PC-9 (cell line): ENCODE data around the gene ABHD16A. TPM values are rescaled to one million over a fixed set of nuclear protein-coding genes. Genes with fewer than 3 reads are reported as not detected.
A peak's percentile ranks its signal among the peaks of the same experiment; 100 is the strongest.

ENCODE experiments used
- BruUV-seq: library from RNA; stranded (reverse); fragments of 400-500 nt; replicated peaks from 2 replicates; lab custom pipeline; 2021; lab: Mats Ljungman, UMichigan
- CTCF ChIA-PET: fragments of 300-600 bp; sonication (Branson Sonifier 250); formaldehyde crosslinking; loops from one replicate; lab custom pipeline; 2022; ENCODE audit warnings: antibody characterized with exemption; lab: Charles Lee
- POLR2A ChIA-PET: fragments of 300-600 bp; sonication (Branson Sonifier 250); formaldehyde crosslinking; loops from one replicate; lab custom pipeline; 2022; ENCODE audit warnings: antibody characterized with exemption; ENCODE audit not compliant: unreplicated experiment; lab: Charles Lee
- DNase-seq, 2 experiments: peaks; one replicate each; pipeline versions ENCODE4 v3.0.0 to v3.0.0-alpha.2; 2015 to 2022; ENCODE audit warnings: mixed read lengths in 1 of 2
- H2AFZ ChIP-seq: fragments of 200-600 bp; sonication (generic); 2 replicates; pipeline ENCODE4 v1.8.1; 2017; ENCODE audit warnings: antibody characterized with exemption
- H3F3A ChIP-seq: fragments of 200-600 bp; sonication (generic); 2 replicates; pipeline ENCODE4 v1.8.1; 2017; ENCODE audit warnings: antibody characterized with exemption, mild to moderate bottlenecking, low read depth; ENCODE audit not compliant: insufficient read depth
- H3K27ac ChIP-seq: fragments of 200-600 bp; sonication (generic); 2 replicates; pipeline ENCODE4 v1.6.1; 2016; ENCODE audit warnings: mixed run types
- H3K27me3 ChIP-seq: fragments of 200-600 bp; sonication (generic); 2 replicates; pipeline ENCODE4 v1.6.1; 2016; ENCODE audit warnings: low read depth, mixed run types; ENCODE audit not compliant: insufficient read depth
- H3K36me3 ChIP-seq: fragments of 200-600 bp; sonication (generic); 2 replicates; pipeline ENCODE4 v1.6.1; 2016; ENCODE audit warnings: low read depth, mixed run types
- H3K4me1 ChIP-seq: fragments of 200-600 bp; sonication (generic); replicated peaks from 2 replicates; pipeline ENCODE4 v1.6.1; 2016; ENCODE audit warnings: mixed run types; ENCODE audit not compliant: insufficient read depth
- H3K4me2 ChIP-seq: fragments of 200-600 bp; sonication (generic); 2 replicates; pipeline ENCODE4 v1.6.1; 2017; ENCODE audit warnings: mixed run types
- H3K4me3 ChIP-seq: fragments of 200-600 bp; sonication (generic); 2 replicates; pipeline ENCODE4 v1.6.1; 2016; ENCODE audit warnings: mixed run types
- H3K79me2 ChIP-seq: fragments of 200-600 bp; sonication (generic); 2 replicates; pipeline ENCODE4 v1.6.1; 2017; ENCODE audit warnings: low read depth, mixed run types
- H3K9me2 ChIP-seq: fragments of 200-600 bp; sonication (generic); 2 replicates; pipeline ENCODE4 v1.8.1; 2017; ENCODE audit warnings: mild to moderate bottlenecking; ENCODE audit not compliant: insufficient read depth
- H3K9me3 ChIP-seq: fragments of 200-600 bp; sonication (generic); 2 replicates; pipeline ENCODE4 v1.8.1; 2016; ENCODE audit warnings: low read depth; ENCODE audit not compliant: insufficient read depth
- H4K20me1 ChIP-seq: fragments of 200-600 bp; sonication (generic); 2 replicates; pipeline ENCODE4 v1.8.1; 2017; ENCODE audit not compliant: insufficient read depth
- EZH2 ChIP-seq: fragments of 200-600 bp; sonication (generic); IDR thresholded peaks from 2 replicates; pipeline ENCODE4 v1.8.0; 2017; ENCODE audit warnings: antibody characterized with exemption, low read depth
- intact Hi-C: fragments of 100-400 bp; cut with micrococcal nuclease; formaldehyde crosslinking; loops from one replicate; pipeline ENCODE4 v1.10.0; 2022; ENCODE audit not compliant: unreplicated experiment
- total RNA-seq: library from RNA; stranded (reverse); gene quantifications from 2 replicates; pipeline ENCODE4 v1.2.3, GENCODE V29; 2021
- TF ChIP-seq, protein P1 (sequence below): fragments of 200-600 bp; sonication (generic); conservative IDR thresholded peaks from 2 replicates; pipeline ENCODE4 v1.6.1; 2017; ENCODE audit warnings: mixed run types, antibody characterized with exemption, mild to moderate bottlenecking, moderate library complexity

ABHD16A gene
- total RNA-seq, 1 experiment from 2014 or later: 35.2 TPM

DNA sequence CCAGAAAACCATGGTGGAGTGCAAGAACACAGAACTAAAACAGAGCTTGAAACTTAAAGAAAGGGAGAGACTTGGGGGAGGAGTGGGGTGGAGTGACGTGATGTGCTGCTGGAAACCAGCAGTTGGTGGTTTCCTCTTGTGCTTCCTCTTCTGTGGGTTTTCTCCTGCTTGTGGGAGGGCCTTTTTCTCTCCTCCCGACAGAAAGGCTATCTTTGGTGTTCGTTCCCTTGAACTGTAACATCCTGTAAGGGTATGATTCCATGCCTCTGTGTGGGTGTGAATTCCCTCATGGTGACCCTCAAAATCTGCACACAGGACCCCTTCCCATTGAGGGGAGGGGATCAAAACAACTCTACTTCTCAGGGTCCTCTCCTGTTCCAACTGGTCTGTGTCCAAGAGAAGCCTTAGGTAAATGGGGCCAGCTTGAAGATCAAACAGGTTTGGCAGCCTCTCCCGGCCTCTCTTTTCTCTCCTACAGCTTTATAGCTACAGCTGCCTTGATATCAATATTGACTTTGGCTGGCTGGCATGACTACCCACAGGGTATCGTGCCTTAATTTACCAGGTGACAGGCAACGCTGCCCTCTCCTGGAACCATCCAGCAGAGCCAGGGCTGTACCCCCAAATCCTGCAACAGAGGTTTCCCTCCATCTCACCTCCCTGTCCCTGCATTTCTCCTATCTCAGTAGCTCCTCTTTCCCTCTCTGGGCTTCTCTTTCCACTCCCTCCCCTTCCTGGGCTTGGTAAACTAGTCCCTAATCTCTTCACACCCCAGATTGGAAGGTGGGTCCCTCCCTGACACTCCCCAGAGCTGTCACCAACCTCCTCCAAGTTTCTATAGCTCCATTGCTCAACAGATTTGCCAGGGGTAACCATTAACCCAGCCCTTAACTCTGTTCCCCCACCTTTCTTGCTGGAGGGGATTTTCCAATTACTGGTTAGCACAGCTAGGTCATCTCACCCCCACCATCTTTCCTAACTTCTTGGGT is 35.2 kb upstream of the ABHD16A start:
- Histone ChIP-seq H4K20me1 (peaks cover 11% of the 10 kb centered on the region; the same call in 1 of the 2 replicates), H3K27ac (peak overlapping the region; percentile 79), H3K9me2 (no peaks in the 10 kb centered on the region), H3K4me3 (peak overlapping the region; percentile 44; the same call in 1 of the 2 replicates), H3K27me3 (no peaks in the 10 kb centered on the region), H2AFZ (peak overlapping the region; percentile 78), H3K79me2 (peaks cover 44% of the 10 kb centered on the region), H3F3A (peaks cover 46% of the 10 kb centered on the region), H3K36me3 (peaks cover 22% of the 10 kb centered on the region), H3K4me1 (peaks cover 44% of the 10 kb centered on the region), H3K4me2 (peak overlapping the region; percentile 83), H3K9me3 (no peaks in the 10 kb centered on the region)
- intact Hi-C loops: loop anchor here (1.0 to 10.0 kb wide), 5 partner anchors 9 to 241 kb away; partner anchors contain the start of genes ABHD16A, ATP6V1G2, DDAH2 and DDX39B
- peak; percentile 65 to 78 for DNase-seq
- ChIA-PET CTCF (interaction anchor here (0.5 to 3.2 kb wide), 7 partner anchors 10 to 55 kb away, joined by 3 to 12 read pairs (median 6); no protein-coding TSS in a partner anchor), POLR2A (interaction anchor here (0.5 to 1.3 kb wide), 13 partner anchors 9 to 1559 kb away, joined by 3 to 11 read pairs (median 4); partner anchors contain the start of genes ABHD16A and LSM2)
- TF ChIP-seq EZH2: no peak
- TF ChIP-seq, protein P1, sequence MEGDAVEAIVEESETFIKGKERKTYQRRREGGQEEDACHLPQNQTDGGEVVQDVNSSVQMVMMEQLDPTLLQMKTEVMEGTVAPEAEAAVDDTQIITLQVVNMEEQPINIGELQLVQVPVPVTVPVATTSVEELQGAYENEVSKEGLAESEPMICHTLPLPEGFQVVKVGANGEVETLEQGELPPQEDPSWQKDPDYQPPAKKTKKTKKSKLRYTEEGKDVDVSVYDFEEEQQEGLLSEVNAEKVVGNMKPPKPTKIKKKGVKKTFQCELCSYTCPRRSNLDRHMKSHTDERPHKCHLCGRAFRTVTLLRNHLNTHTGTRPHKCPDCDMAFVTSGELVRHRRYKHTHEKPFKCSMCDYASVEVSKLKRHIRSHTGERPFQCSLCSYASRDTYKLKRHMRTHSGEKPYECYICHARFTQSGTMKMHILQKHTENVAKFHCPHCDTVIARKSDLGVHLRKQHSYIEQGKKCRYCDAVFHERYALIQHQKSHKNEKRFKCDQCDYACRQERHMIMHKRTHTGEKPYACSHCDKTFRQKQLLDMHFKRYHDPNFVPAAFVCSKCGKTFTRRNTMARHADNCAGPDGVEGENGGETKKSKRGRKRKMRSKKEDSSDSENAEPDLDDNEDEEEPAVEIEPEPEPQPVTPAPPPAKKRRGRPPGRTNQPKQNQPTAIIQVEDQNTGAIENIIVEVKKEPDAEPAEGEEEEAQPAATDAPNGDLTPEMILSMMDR: 0 out of 2 replicates have a peak, but pooled peaks have one; percentile 22
- TSS peak; percentile 12 for BruUV-seq

- H3K4me1 ChIP-seq: peaks cover 44% of the 10 kb centered on the region
- peaks cover 50% of the 10 kb centered on the region for H3K79me2 ChIP-seq
- H3K9me2 ChIP-seq: no peaks in the 10 kb centered on the region
- H3K4me2 ChIP-seq: peak overlapping the region; percentile 83
- H3K27me3 ChIP-seq: no peaks in the 10 kb centered on the region
- TF ChIP-seq EZH2: no peak
- TF ChIP-seq, protein P1: no peak
- DNase-seq: no peak
- H3K27ac ChIP-seq: peak overlapping the region; percentile 79
- CTCF ChIA-PET: interaction anchor here (0.6 to 3.2 kb wide), 4 partner anchors 32 to 55 kb away, joined by 3 to 10 read pairs (median 6); no protein-coding TSS in a partner anchor
- no TSS peak for BruUV-seq
- intact Hi-C loops: loop anchor here (5.0 to 10.0 kb wide), 2 partner anchors 193 to 240 kb away; partner anchors contain the start of genes ATP6V1G2, DDX39B, MICB and NFKBIL1
- H3K9me3 ChIP-seq: no peaks in the 10 kb centered on the region
- peaks cover 27% of the 10 kb centered on the region for H3K36me3 ChIP-seq
- POLR2A ChIA-PET: interaction anchor here (0.5 to 1.3 kb wide), 11 partner anchors 10 to 1560 kb away, joined by 3 to 7 read pairs (median 3); partner anchors contain the start of genes ABHD16A, HSPA1B and LSM2
- H3F3A ChIP-seq: peaks cover 54% of the 10 kb centered on the region
- H4K20me1 ChIP-seq: peaks cover 18% of the 10 kb centered on the region; the same call in 1 of the 2 replicates
- peak overlapping the region; percentile 44; the same call in 1 of the 2 replicates for H3K4me3 ChIP-seq
- H2AFZ ChIP-seq: peak overlapping the region; percentile 78
Measured at GRCh38 chr6:31737315-31737990, 34.3 kb upstream of the ABHD16A start.
